B cell (primary cell): ENCODE results near the gene PLA2G1B. TPM values are rescaled to one million over a fixed set of nuclear protein-coding genes. Genes with fewer than 3 reads are reported as not detected.

Experiments
- ATAC-seq: fragments of 200-7000 bp; cut with Tn5 transposase; one replicate; pipeline ENCODE4 v1.10.0; 2021; ENCODE audit warnings: low read depth, mild to moderate bottlenecking, moderate number of reproducible peaks, moderate library complexity
- CTCF ChIA-PET: fragments of 350-600 bp; sonication (Branson Sonifier 250); formaldehyde crosslinking; loops from one replicate; lab custom pipeline; 2021; ENCODE audit warnings: antibody characterized with exemption, inconsistent platforms; lab: Charles Lee
- POLR2A ChIA-PET: fragments of 350-600 bp; sonication (Branson Sonifier 250); formaldehyde crosslinking; loops from one replicate; lab custom pipeline; 2021; ENCODE audit warnings: antibody characterized with exemption; lab: Charles Lee
- DNase-seq: peaks from one replicate; pipeline ENCODE4 v3.0.0; 2013
- H2AFZ ChIP-seq: 2 replicates; pipeline ENCODE4 v1.6.1; 2012; ENCODE audit warnings: mild to moderate bottlenecking, low read depth, low read length; ENCODE audit not compliant: insufficient read depth, poor library complexity, severe bottlenecking
- H3K27ac ChIP-seq, 2 donors: 1 replicate in 1 of 2; 2 replicates in 1 of 2; pipeline ENCODE4 v1.5.1; 2012 to 2013; ENCODE audit warnings: low read length in 2 of 2, mild to moderate bottlenecking in 2 of 2, moderate library complexity in 1 of 2
- H3K27me3 ChIP-seq, 4 experiments: fragments of 200-600 bp in 1 of 4; sonication (generic) in 1 of 4; replicated peaks in 1 of 4; 1 replicate in 2 of 4; 2 replicates in 2 of 4; pipeline versions ENCODE4 v1.6.1 to v1.7.0; 2013 to 2016; ENCODE audit warnings: low read length in 3 of 4, mild to moderate bottlenecking in 2 of 4, mixed read lengths in 1 of 4, moderate library complexity in 1 of 4; ENCODE audit not compliant: insufficient read depth in 4 of 4, control insufficient read depth in 3 of 4; ENCODE audit errors: control extremely low read depth in 1 of 4
- H3K36me3 ChIP-seq, 2 experiments: replicated peaks in 1 of 2; 1 replicate in 1 of 2; 2 replicates in 1 of 2; pipeline versions ENCODE4 v1.6.1 to v1.7.1; 2013; ENCODE audit warnings: low read length in 1 of 2; ENCODE audit not compliant: insufficient read depth in 2 of 2, control insufficient read depth in 1 of 2; ENCODE audit errors: control extremely low read depth in 1 of 2, extremely low read depth in 1 of 2
- H3K4me1 ChIP-seq, 2 donors: fragments of 200-600 bp in 1 of 2; sonication (generic) in 1 of 2; 1 replicate in 1 of 2; 2 replicates in 1 of 2; pipeline versions ENCODE4 v1.5.1 to v1.6.1; 2013 to 2017; ENCODE audit warnings: low read length in 2 of 2; ENCODE audit not compliant: control insufficient read depth in 2 of 2, insufficient read depth in 2 of 2
- H3K4me2 ChIP-seq: replicated peaks from 2 replicates; pipeline ENCODE3; 2012; ENCODE audit warnings: mild to moderate bottlenecking, low read depth, low read length; ENCODE audit not compliant: poor library complexity, severe bottlenecking
- H3K4me3 ChIP-seq, 5 experiments: fragments of 200-600 bp in 1 of 5; sonication (generic) in 1 of 5; 1 replicate in 3 of 5; 2 replicates in 2 of 5; pipeline versions ENCODE4 v1.5.1 to v1.7.0; 2011 to 2016; ENCODE audit warnings: low read length in 4 of 5, mild to moderate bottlenecking in 4 of 5, low read depth in 2 of 5, control low read depth in 1 of 5, moderate library complexity in 1 of 5; ENCODE audit not compliant: insufficient read depth in 1 of 5; ENCODE audit errors: control extremely low read depth in 1 of 5, extremely low read depth in 1 of 5
- H3K79me2 ChIP-seq: fragments of 200-600 bp; sonication (generic); one replicate; pipeline ENCODE4 v1.6.0; 2016; ENCODE audit warnings: low read length; ENCODE audit not compliant: control insufficient read depth, insufficient read depth
- H3K9ac ChIP-seq: fragments of 200-600 bp; sonication (generic); 2 replicates; pipeline ENCODE4 v1.6.1; 2017; ENCODE audit warnings: mild to moderate bottlenecking, low read length, moderate library complexity
- H3K9me3 ChIP-seq, 3 donors: one replicate each; pipeline versions ENCODE4 v1.6.1 to v1.7.1; 2013; ENCODE audit warnings: low read length in 2 of 3; ENCODE audit not compliant: control insufficient read depth in 2 of 3, insufficient read depth in 1 of 3; ENCODE audit errors: control extremely low read depth in 1 of 3
- H4K20me1 ChIP-seq: 2 replicates; pipeline ENCODE4 v1.6.0; 2012; ENCODE audit warnings: mild to moderate bottlenecking, low read length; ENCODE audit not compliant: insufficient read depth, control insufficient read depth, poor library complexity, severe bottlenecking
- H3K27ac Mint-ChIP-seq: one replicate; pipeline ENCODE4 v1.8.0; 2021; ENCODE audit warnings: mixed read lengths
- H3K27me3 Mint-ChIP-seq: one replicate; pipeline ENCODE4 v1.8.0; 2021; ENCODE audit warnings: mixed read lengths
- H3K4me1 Mint-ChIP-seq: one replicate; pipeline ENCODE4 v1.8.0; 2021; ENCODE audit warnings: mixed read lengths
- H3K4me3 Mint-ChIP-seq: one replicate; pipeline ENCODE4 v1.8.0; 2021; ENCODE audit warnings: mixed read lengths
- H3K9me3 Mint-ChIP-seq: one replicate; pipeline ENCODE4 v1.8.0; 2022; ENCODE audit warnings: mixed read lengths; ENCODE audit not compliant: insufficient read depth
- EZH2 ChIP-seq: IDR thresholded peaks from 2 replicates; pipeline ENCODE4 v1.6.1; 2012; ENCODE audit warnings: borderline replicate concordance, low read depth, mild to moderate bottlenecking, moderate library complexity, low read length; ENCODE audit not compliant: insufficient read depth, poor library complexity, severe bottlenecking
- WGBS: methylation state at CpG from one replicate; pipeline ENCODE4 v1.1.5; 2013; ENCODE audit warnings: missing lambda C conversion rate; ENCODE audit not compliant: insufficient coverage; 5-methylcytosine and 5-hydroxymethylcytosine counted together
- intact Hi-C: fragments of 100-400 bp; cut with micrococcal nuclease; formaldehyde crosslinking; loops from one replicate; pipeline ENCODE4 v1.10.0; 2022
- polyA plus RNA-seq: library from polyadenylated mRNA; depleted of rRNA; stranded (reverse); fragments of >200 nt; gene quantifications from 2 replicates; pipeline ENCODE4 v1.2.3, GENCODE V29; 2012
- total RNA-seq, 2 donors: library from RNA; stranded (reverse); fragments of 120-200 nt in 1 of 2; gene quantifications; 1 replicate in 1 of 2; 2 replicates in 1 of 2; pipeline versions ENCODE4 v1.2.3 to v1.2.4, GENCODE V29; 2013 to 2022
- TF ChIP-seq, protein P1 (sequence below): fragments of 200-600 bp; IDR thresholded peaks from one replicate; pipeline ENCODE4 v1.8.0; 2022; ENCODE audit warnings: antibody characterized with exemption, mild to moderate bottlenecking

PLA2G1B gene
- total and polyA plus RNA-seq, 2 donors (not counting 1 experiment from before 2014, with no cell fraction given) = not detected

DNA sequence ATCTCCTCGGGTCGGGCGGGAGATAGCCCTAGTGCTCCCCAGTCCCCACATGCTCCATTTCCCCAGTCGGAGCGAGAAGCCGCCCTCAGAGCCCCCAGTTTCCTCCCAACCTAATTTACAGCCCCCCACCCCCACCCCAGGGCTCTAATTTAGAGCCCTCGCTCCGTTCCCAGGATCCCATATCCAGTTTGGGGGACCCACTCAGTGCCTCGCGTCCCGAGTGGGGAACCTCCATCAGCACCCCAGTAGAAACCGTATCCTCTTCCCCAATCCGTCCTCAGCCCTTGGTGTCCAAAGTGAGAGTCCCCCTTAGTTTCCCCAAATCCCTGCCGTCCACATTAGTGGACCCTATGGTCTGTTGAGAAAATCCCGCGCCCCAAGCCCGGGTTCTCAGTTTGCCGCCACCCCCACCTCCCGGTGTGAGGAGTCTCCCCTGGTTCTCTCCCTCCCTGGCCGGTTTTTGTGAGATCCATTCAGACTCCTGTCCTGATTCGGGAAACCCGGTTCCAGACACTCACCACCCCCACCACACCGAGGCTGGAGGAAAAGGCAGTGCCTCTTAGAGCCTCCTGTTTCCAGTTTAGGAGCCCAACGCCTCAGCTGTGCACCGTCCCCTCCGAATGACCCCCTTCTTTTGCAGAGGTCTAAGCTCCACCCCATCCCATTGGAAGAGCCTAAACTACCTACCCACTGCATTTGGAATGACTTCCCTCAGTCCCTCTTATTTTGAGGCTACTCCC is 42.2 kb upstream of the PLA2G1B start:
- no peaks in the 10 kb centered on the region for H4K20me1 ChIP-seq
- peaks cover 0 to 72% (median 41%) of the 10 kb centered on the region in 4 experiments for H3K27me3 ChIP-seq
- Mint-ChIP-seq H3K4me3 (peak overlapping the region; percentile 81), H3K4me1 (peaks cover 17% of the 10 kb centered on the region), H3K9me3 (no peaks in the 10 kb centered on the region), H3K27ac (no peak overlapping the region), H3K27me3 (peaks cover 74% of the 10 kb centered on the region)
- H3K9me3 ChIP-seq = no peaks in the 10 kb centered on the region
- no peaks in the 10 kb centered on the region for H3K36me3 ChIP-seq
- peak overlapping the region in 3 of 5 experiments; percentile 15 to 38 (median 23) for H3K4me3 ChIP-seq
- H3K27ac ChIP-seq = no peak overlapping the region
- ChIA-PET CTCF (no interaction called here), POLR2A (no interaction called here)
- peak overlapping the region; percentile 69 for H3K4me2 ChIP-seq
- intact Hi-C loops = no loop called here
- 11% methylated on average over 26 of the region's 26 CpGs for WGBS
- TF ChIP-seq, protein P1, sequence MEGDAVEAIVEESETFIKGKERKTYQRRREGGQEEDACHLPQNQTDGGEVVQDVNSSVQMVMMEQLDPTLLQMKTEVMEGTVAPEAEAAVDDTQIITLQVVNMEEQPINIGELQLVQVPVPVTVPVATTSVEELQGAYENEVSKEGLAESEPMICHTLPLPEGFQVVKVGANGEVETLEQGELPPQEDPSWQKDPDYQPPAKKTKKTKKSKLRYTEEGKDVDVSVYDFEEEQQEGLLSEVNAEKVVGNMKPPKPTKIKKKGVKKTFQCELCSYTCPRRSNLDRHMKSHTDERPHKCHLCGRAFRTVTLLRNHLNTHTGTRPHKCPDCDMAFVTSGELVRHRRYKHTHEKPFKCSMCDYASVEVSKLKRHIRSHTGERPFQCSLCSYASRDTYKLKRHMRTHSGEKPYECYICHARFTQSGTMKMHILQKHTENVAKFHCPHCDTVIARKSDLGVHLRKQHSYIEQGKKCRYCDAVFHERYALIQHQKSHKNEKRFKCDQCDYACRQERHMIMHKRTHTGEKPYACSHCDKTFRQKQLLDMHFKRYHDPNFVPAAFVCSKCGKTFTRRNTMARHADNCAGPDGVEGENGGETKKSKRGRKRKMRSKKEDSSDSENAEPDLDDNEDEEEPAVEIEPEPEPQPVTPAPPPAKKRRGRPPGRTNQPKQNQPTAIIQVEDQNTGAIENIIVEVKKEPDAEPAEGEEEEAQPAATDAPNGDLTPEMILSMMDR = no peak
- peak; percentile 88 for TF ChIP-seq EZH2
- no peak for DNase-seq
- H3K4me1 ChIP-seq = peaks cover 8 to 22% of the 10 kb centered on the region in 2 donors
- H3K9ac ChIP-seq = peak overlapping the region; percentile 32
- H3K79me2 ChIP-seq = no peaks in the 10 kb centered on the region
- H2AFZ ChIP-seq = peak overlapping the region; percentile 27
- no peak for ATAC-seq
